ENCODE measurements around the gene MIPEP.
"Not testable (repeated sequence)": the region's sequence is repeated elsewhere in the genome, so short reads cannot be mapped to it uniquely, and the experiment has no call there.

MIPEP gene

GRCh38 chr13:23752111-23753001 lies 136.8 kb downstream of the MIPEP start:
- Mint-ChIP-seq H3K4me3 (no peak overlapping the region), H3K4me1 (peaks cover 42% of the 10 kb centered on the region), H3K36me3 (ENCODE audit: low read depth) (no peaks in the 10 kb centered on the region), H3K27me3 (ENCODE audit: low read depth) (no peaks in the 10 kb centered on the region), H3K27ac (peak overlapping the region in 2 of 3 experiments; percentile 41 to 69), H3K9me3 (no peaks in the 10 kb centered on the region)
- TF ChIP-seq, protein P1, sequence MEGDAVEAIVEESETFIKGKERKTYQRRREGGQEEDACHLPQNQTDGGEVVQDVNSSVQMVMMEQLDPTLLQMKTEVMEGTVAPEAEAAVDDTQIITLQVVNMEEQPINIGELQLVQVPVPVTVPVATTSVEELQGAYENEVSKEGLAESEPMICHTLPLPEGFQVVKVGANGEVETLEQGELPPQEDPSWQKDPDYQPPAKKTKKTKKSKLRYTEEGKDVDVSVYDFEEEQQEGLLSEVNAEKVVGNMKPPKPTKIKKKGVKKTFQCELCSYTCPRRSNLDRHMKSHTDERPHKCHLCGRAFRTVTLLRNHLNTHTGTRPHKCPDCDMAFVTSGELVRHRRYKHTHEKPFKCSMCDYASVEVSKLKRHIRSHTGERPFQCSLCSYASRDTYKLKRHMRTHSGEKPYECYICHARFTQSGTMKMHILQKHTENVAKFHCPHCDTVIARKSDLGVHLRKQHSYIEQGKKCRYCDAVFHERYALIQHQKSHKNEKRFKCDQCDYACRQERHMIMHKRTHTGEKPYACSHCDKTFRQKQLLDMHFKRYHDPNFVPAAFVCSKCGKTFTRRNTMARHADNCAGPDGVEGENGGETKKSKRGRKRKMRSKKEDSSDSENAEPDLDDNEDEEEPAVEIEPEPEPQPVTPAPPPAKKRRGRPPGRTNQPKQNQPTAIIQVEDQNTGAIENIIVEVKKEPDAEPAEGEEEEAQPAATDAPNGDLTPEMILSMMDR (IDR thresholded peaks at IDR 0.05; ENCODE audit: unreplicated experiment in 3 of 3): no peak

DNA sequence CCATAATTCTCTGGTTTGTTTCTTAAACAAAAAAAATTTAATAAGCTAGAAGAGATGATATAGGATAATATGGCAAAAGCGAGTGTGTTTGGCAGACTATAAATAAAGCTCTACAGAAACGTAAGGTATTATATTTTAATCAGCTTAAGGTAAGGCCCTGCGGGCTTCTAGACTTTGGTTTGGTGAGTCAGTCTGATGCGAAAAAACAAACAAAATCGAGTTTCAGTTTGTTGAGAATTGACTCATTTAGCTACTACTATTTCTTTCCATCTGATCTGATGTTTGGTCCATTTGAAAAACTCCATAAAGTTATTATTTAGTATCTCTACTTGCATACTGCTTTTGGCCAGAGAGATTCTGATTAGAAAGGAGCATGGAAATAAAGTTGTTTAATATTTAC lies 138.0 kb downstream of the MIPEP start:
- Mint-ChIP-seq H3K4me1 (peaks cover 46% of the 10 kb centered on the region), H3K36me3 (ENCODE audit: low read depth) (no peaks in the 10 kb centered on the region), H3K27me3 (ENCODE audit: low read depth) (no peaks in the 10 kb centered on the region)

DNA sequence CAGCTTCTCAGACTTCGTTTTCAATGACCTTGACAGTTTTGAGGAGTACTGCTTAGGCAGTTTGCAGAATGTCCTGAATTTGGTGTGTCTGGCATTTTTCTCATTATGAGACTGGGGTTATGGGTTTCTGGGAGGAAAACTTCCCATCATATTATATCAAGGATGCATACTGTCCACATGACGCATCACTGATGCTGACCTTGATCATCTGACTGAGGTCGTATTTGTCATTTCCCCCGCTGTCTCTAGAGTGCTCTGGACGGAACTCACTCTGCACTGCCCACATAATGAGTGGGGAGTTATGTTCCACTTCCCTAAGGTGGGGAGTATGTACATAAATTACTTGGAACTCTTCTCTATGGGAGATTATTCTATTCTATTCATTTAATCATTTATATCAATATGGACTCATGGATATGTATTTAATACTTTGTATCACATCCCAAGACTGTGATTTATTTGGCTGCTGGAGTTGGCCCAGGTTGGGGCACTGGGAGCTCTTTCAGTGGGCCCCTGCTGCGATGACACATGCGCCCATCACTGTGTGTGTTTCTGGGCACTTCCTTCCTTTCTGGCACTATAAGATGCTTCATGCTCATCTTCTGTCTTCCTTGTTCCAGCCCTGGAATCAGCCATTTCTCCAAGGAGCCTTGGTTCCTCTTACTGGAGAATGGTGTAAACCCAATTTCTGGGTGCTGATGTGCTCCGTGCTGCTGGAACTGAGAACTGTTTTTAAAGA lies 138.6 kb downstream of the MIPEP start:
- no peaks in the 10 kb centered on the region for H3K36me3 Mint-ChIP-seq (ENCODE audit: low read depth)

More for the DNA sequence above, 138.0 kb downstream of the MIPEP start:
- Mint-ChIP-seq H3K4me3 (no peak overlapping the region), H3K27ac (peak overlapping the region; percentile 49 to 73 (median 69)), H3K9me3 (no peaks in the 10 kb centered on the region)
- TF ChIP-seq, protein P1 (IDR thresholded peaks at IDR 0.05; ENCODE audit: unreplicated experiment in 3 of 3): no peak

DNA sequence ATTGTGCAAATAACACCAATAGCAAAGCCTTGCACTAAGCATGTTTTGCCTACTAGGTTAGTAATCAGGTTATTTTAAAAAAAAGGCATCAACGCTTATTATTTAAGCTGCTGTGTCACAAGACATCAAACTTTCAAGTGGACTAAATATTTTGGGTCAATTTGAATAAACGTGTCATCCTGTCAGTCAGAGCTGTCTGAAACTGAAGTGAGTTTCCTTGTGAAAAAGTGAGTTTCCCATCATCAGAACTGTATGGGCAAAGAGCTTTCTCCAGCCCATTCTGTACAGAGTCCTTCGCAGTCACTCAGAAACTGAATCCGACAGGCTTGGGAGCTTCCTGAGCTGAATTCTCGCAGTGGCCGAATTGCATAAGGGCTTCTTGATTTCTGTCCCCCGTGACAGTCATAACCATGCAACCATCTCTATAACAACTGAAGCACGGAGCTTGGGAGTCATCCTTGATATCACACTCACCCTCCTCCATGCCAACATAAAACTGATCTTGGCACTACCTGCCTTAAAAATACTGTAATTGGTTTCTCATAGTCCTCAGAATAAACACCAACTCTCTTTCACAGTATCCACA lies 139.8 kb downstream of the MIPEP start:
- Mint-ChIP-seq H3K4me3 (no peak overlapping the region), H3K27me3 (ENCODE audit: low read depth) (no peaks in the 10 kb centered on the region), H3K9me3 (no peaks in the 10 kb centered on the region), H3K27ac (peak overlapping the region; percentile 40 to 83 (median 69)), H3K4me1 (peaks cover 46% of the 10 kb centered on the region), H3K36me3 (ENCODE audit: low read depth) (no peaks in the 10 kb centered on the region)
- TF ChIP-seq, protein P1 (IDR thresholded peaks at IDR 0.05; ENCODE audit: unreplicated experiment in 3 of 3): no peak

More for the DNA sequence above, 138.6 kb downstream of the MIPEP start:
- H3K4me3 Mint-ChIP-seq: no peak overlapping the region
- peak overlapping the region; percentile 40 to 69 (median 51) for H3K27ac Mint-ChIP-seq
- H3K27me3 Mint-ChIP-seq (ENCODE audit: low read depth): no peaks in the 10 kb centered on the region
- TF ChIP-seq, protein P1 (IDR thresholded peaks at IDR 0.05; ENCODE audit: unreplicated experiment in 3 of 3): no peak
- H3K4me1 Mint-ChIP-seq: peaks cover 46% of the 10 kb centered on the region
- H3K9me3 Mint-ChIP-seq: no peaks in the 10 kb centered on the region

DNA sequence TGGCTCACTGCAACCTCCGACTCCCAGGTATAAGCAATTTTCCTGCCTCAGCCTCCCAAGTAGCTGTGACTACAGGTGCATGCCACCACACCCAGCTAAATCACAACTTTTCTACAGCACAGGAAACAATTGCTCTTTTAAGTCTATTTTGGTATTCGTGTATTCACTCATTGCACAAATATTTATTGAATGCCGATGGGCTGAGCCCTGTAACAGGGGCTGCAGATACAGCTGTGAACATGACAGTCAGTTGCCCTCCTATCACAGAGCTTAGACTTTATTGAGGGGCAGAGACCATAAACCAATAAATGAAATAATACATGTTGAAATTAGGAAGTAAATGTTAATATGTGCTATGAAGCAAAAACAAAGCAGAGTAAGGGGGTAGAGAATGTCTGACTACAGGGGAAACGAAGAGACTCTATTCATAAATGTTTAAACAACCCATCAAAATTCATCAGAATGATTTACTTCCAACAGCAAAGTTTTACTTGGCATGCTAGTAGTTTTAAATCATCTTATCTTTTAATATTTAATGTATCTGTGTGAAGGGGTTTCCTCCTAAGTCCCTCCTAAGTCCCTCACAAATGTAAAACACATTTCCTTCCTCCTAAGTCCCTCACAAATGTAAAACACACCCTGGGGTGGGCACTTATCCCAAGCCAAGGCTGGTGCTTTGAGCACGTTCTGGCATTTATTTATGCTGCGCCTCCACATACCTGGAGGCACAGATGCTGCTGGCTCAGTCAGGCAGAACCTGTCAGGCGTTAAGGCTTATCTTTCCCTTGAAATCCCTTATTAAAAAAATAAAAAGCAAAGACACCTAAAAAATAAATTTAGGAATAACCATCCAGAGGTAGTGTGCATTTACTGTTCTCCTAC lies 140.8 kb downstream of the MIPEP start:
- Mint-ChIP-seq H3K27me3 (ENCODE audit: low read depth) (no peaks in the 10 kb centered on the region), H3K4me3 (no peak overlapping the region), H3K4me1 (peaks cover 45% of the 10 kb centered on the region), H3K9me3 (no peaks in the 10 kb centered on the region), H3K36me3 (ENCODE audit: low read depth) (no peaks in the 10 kb centered on the region), H3K27ac (peak overlapping the region; percentile 12 to 40 (median 15))
- TF ChIP-seq, protein P1 (IDR thresholded peaks at IDR 0.05; ENCODE audit: unreplicated experiment in 3 of 3): no peak

- not testable (repeated sequence) for H3K27ac Mint-ChIP-seq; H3K27me3 Mint-ChIP-seq (ENCODE audit: low read depth); H3K36me3 Mint-ChIP-seq (ENCODE audit: low read depth); H3K9me3 Mint-ChIP-seq; H3K4me3 Mint-ChIP-seq
- H3K4me1 Mint-ChIP-seq: peaks cover 43% of the 10 kb centered on the region
Observed at GRCh38 chr13:23746141-23746540, 143.1 kb downstream of the MIPEP start.

Data from nephron (organoid).